H9 (cell line): ENCODE measurements around the gene TM6SF1. TPM values are rescaled to one million over a fixed set of nuclear protein-coding genes. Genes with fewer than 3 reads are reported as not detected.
"Not testable (repeated sequence)": the region's sequence is repeated elsewhere in the genome, so short reads cannot be mapped to it uniquely, and the experiment has no call there.

Experiments used
- DNase-seq: peaks from one replicate; pipeline ENCODE4 v3.0.0-alpha.2; 2017
- H2AFZ ChIP-seq: one replicate; pipeline ENCODE4 v1.6.1; 2013; ENCODE audit warnings: mild to moderate bottlenecking, low read length, control low read depth, moderate library complexity
- H2AK5ac ChIP-seq: 2 replicates; pipeline ENCODE4 v1.6.1; 2013; ENCODE audit warnings: low read length, control low read depth, mixed read lengths; ENCODE audit not compliant: insufficient read length
- H2BK120ac ChIP-seq: one replicate; pipeline ENCODE4 v1.6.1; 2013; ENCODE audit warnings: low read depth, mild to moderate bottlenecking, low read length, control low read depth, inconsistent platforms; ENCODE audit not compliant: poor library complexity, severe bottlenecking
- H2BK12ac ChIP-seq: 2 replicates; pipeline ENCODE4 v1.6.1; 2013; ENCODE audit warnings: low read length, control low read depth, mixed read lengths, low read depth; ENCODE audit not compliant: insufficient read length
- H2BK15ac ChIP-seq: 2 replicates; pipeline ENCODE4 v1.6.1; 2013; ENCODE audit warnings: low read depth, low read length, control low read depth
- H2BK20ac ChIP-seq: one replicate; pipeline ENCODE4 v1.6.1; 2013; ENCODE audit warnings: low read depth, mild to moderate bottlenecking, low read length, control low read depth, inconsistent platforms; ENCODE audit not compliant: poor library complexity, severe bottlenecking
- H2BK5ac ChIP-seq: 2 replicates; pipeline ENCODE4 v1.6.1; 2013; ENCODE audit warnings: low read length, control low read depth, mixed read lengths; ENCODE audit not compliant: insufficient read length
- H3K14ac ChIP-seq: 2 replicates; pipeline ENCODE4 v1.6.1; 2013; ENCODE audit warnings: low read length, control low read depth; ENCODE audit not compliant: insufficient read depth
- H3K18ac ChIP-seq: 2 replicates; pipeline ENCODE4 v1.6.1; 2013; ENCODE audit warnings: low read depth, mild to moderate bottlenecking, mixed read lengths, low read length, control low read depth; ENCODE audit not compliant: insufficient read length
- H3K23ac ChIP-seq: 2 replicates; pipeline ENCODE4 v1.6.1; 2013; ENCODE audit warnings: low read length, control low read depth, mixed read lengths, low read depth; ENCODE audit not compliant: insufficient read length
- H3K23me2 ChIP-seq: 2 replicates; pipeline ENCODE4 v1.6.1; 2013; ENCODE audit warnings: low read depth, mild to moderate bottlenecking, mixed read lengths, low read length, control low read depth; ENCODE audit not compliant: insufficient read length, poor library complexity, severe bottlenecking
- H3K27ac ChIP-seq: 2 replicates; pipeline ENCODE4 v1.5.1; 2013; ENCODE audit warnings: low read length, control low read depth, mixed read lengths, low read depth; ENCODE audit not compliant: insufficient read length
- H3K27me3 ChIP-seq: 2 replicates; pipeline ENCODE4 v1.6.1; 2013; ENCODE audit warnings: low read length, control low read depth, inconsistent platforms; ENCODE audit not compliant: insufficient read depth
- H3K4ac ChIP-seq: 2 replicates; pipeline ENCODE4 v1.6.1; 2013; ENCODE audit warnings: low read depth, mild to moderate bottlenecking, control low read depth, inconsistent platforms, low read length, moderate library complexity
- H3K4me1 ChIP-seq: 2 replicates; pipeline ENCODE4 v1.6.1; 2013; ENCODE audit warnings: low read length, control low read depth, inconsistent platforms; ENCODE audit not compliant: insufficient read depth
- H3K4me2 ChIP-seq: 2 replicates; pipeline ENCODE4 v1.6.1; 2013; ENCODE audit warnings: low read length, control low read depth, mixed read lengths; ENCODE audit not compliant: insufficient read length, insufficient read depth
- H3K56ac ChIP-seq: 2 replicates; pipeline ENCODE4 v1.6.1; 2013; ENCODE audit warnings: low read depth, mild to moderate bottlenecking, mixed read lengths, low read length, control low read depth; ENCODE audit not compliant: insufficient read length
- H3K79me1 ChIP-seq: 2 replicates; pipeline ENCODE4 v1.6.1; 2013; ENCODE audit warnings: low read depth, mild to moderate bottlenecking, moderate library complexity, low read length, control low read depth, inconsistent platforms; ENCODE audit not compliant: insufficient read depth, poor library complexity, severe bottlenecking
- H3K79me2 ChIP-seq: 2 replicates; pipeline ENCODE4 v1.6.1; 2013; ENCODE audit warnings: low read length, control low read depth, inconsistent platforms; ENCODE audit not compliant: insufficient read depth
- H3K9ac ChIP-seq: 2 replicates; pipeline ENCODE4 v1.6.1; 2013; ENCODE audit warnings: low read length, control low read depth, mixed read lengths; ENCODE audit not compliant: insufficient read length; ENCODE audit errors: extremely low read depth
- H3K9me3 ChIP-seq: one replicate; pipeline ENCODE4 v1.6.1; 2013; ENCODE audit warnings: low read depth, low read length, inconsistent platforms; ENCODE audit not compliant: control insufficient read depth
- H3T11ph ChIP-seq: one replicate; pipeline ENCODE4 v1.6.1; 2013; ENCODE audit warnings: mild to moderate bottlenecking, low read length, control low read depth, inconsistent platforms
- H4K20me1 ChIP-seq: one replicate; pipeline ENCODE4 v1.6.1; 2013; ENCODE audit not compliant: control insufficient read depth, insufficient read length, insufficient read depth
- H4K5ac ChIP-seq: 2 replicates; pipeline ENCODE4 v1.6.1; 2013; ENCODE audit warnings: low read depth, mild to moderate bottlenecking, mixed read lengths, low read length, control low read depth; ENCODE audit not compliant: insufficient read length
- H4K8ac ChIP-seq: replicated peaks from 2 replicates; pipeline ENCODE4 v1.6.1; 2013; ENCODE audit warnings: low read length, control low read depth, mixed read lengths, low read depth; ENCODE audit not compliant: insufficient read length
- H4K91ac ChIP-seq: 2 replicates; pipeline ENCODE4 v1.6.1; 2013; ENCODE audit warnings: low read depth, mild to moderate bottlenecking, moderate library complexity, mixed read lengths, low read length, control low read depth; ENCODE audit not compliant: insufficient read length
- H3K27ac Mint-ChIP-seq, 3 experiments: 2 replicates in 2 of 3; 3 replicates in 1 of 3; pipeline ENCODE4 v1.8.0; 2020 to 2021; ENCODE audit warnings: mixed read lengths in 3 of 3, mild to moderate bottlenecking in 1 of 3, moderate library complexity in 1 of 3
- H3K27me3 Mint-ChIP-seq: 2 replicates; pipeline ENCODE4 v1.8.0; 2021; ENCODE audit warnings: low read depth, mild to moderate bottlenecking, moderate library complexity, mixed read lengths
- H3K36me3 Mint-ChIP-seq, 3 experiments: 2 replicates in 2 of 3; 3 replicates in 1 of 3; pipeline ENCODE4 v1.8.0; 2020 to 2021; ENCODE audit warnings: low read depth in 3 of 3, mixed read lengths in 3 of 3; ENCODE audit not compliant: insufficient read depth in 1 of 3
- H3K4me1 Mint-ChIP-seq, 2 experiments: 2 replicates each; pipeline ENCODE4 v1.8.0; 2020; ENCODE audit warnings: mixed read lengths in 2 of 2
- H3K4me3 Mint-ChIP-seq, 2 experiments: 2 replicates in 1 of 2; 3 replicates in 1 of 2; pipeline ENCODE4 v1.8.0; 2020 to 2021; ENCODE audit warnings: mild to moderate bottlenecking in 2 of 2, mixed read lengths in 2 of 2, moderate library complexity in 1 of 2
- H3K9me3 Mint-ChIP-seq, 2 experiments: 2 replicates in 1 of 2; 3 replicates in 1 of 2; pipeline ENCODE4 v1.8.0; 2020; ENCODE audit warnings: mild to moderate bottlenecking in 2 of 2, mixed read lengths in 2 of 2, moderate library complexity in 1 of 2
- WGBS: extraction: QIAGEN DNeasy Blood & Tissue Kit; methylation state at CpG from one replicate; pipeline ENCODE4 v1.1.7; 2013; ENCODE audit warnings: missing lambda C conversion rate, low lambda C conversion rate, mixed read lengths; ENCODE audit not compliant: insufficient read length; ENCODE audit errors: extremely low coverage; 5-methylcytosine and 5-hydroxymethylcytosine counted together
- total RNA-seq: library from RNA; stranded (reverse); gene quantifications from 2 replicates; pipeline ENCODE4 v1.2.1, GENCODE V29; 2021
- TF ChIP-seq, protein P1 (sequence below): fragments of 200-600 bp; sonication (generic); conservative IDR thresholded peaks from 3 replicates; pipeline ENCODE4 v1.8.0; 2021; ENCODE audit warnings: antibody characterized with exemption, mild to moderate bottlenecking

TM6SF1 gene
- total RNA-seq, 1 experiment from 2014 or later: 0.96 TPM

DNA sequence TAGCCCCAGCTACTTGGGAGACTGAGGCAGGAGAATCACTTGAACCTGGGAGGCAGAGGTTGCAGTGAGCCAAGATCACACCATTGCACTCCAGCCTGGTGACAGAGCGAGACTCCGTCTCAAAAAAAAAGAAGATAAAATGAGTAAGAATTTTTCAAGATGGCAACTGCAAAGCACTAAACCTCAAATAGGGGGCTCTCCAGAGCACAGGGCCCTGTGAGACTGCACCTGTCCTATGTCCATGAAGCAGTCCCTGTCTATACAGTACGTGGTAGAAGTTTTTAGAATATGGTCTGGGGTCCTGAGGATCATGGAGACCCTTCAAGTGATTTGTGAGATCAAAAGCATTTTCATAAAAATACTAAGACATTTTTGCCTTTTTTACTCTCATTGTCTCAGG lies 22.0 kb upstream of the TM6SF1 start:
- not testable (repeated sequence) for H4K91ac ChIP-seq

DNA sequence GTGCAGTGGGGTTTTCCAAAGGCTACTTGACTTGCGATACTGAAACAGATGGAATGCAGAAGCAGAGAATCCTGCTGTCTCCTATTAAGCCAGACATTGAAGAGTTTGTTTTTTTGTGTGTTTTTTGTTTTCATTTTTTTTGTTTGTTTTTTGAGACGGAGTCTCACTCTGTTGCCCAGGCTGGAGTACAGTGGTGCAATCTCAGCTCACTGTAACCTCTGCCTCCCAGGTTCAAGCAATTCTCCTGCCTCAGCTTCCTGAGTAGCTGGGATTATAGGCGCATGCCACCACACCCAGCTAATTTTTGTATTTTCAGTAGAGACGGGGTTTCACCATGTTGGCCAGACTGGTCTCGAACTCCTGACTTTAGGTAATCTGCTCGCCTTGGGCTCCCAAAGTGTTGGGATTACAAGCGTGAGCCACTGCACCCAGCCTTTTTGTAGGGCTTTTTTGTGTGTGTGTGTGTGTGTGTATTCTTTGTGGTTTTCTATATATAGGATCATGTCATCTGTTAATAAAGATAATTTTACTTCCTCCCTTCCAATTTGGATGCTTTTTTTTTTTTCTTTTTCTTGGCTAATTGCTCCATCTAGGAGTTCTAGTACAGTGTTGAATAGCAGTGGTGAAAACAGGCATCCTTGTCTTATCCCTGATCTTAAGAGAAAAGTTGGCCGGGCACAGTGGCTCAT lies 21.4 kb upstream of the TM6SF1 start:
- not testable (repeated sequence) for H3K9me3 ChIP-seq, H4K91ac ChIP-seq, H2BK5ac ChIP-seq, H2BK120ac ChIP-seq, H3K79me1 ChIP-seq, H3K27me3 Mint-ChIP-seq, H3K23me2 ChIP-seq, H3K9me3 Mint-ChIP-seq, H2BK15ac ChIP-seq, H3K18ac ChIP-seq, H4K5ac ChIP-seq, H2BK12ac ChIP-seq, DNase-seq, H3K4ac ChIP-seq, H3K27ac Mint-ChIP-seq, H3K4me2 ChIP-seq, H3K4me1 Mint-ChIP-seq, H3K4me1 ChIP-seq, H2AK5ac ChIP-seq, H4K20me1 ChIP-seq, H3K23ac ChIP-seq, H3K14ac ChIP-seq, H2BK20ac ChIP-seq, H3K27me3 ChIP-seq, H4K8ac ChIP-seq, H3K36me3 Mint-ChIP-seq, H3K4me3 Mint-ChIP-seq, H3K56ac ChIP-seq, H3K27ac ChIP-seq, H3T11ph ChIP-seq, H3K9ac ChIP-seq, H2AFZ ChIP-seq, H3K79me2 ChIP-seq
- WGBS: no CpG with 5 or more reads among the region's 8 CpGs

More for the DNA sequence above, 22.0 kb upstream of the TM6SF1 start:
- not testable (repeated sequence) for H3K4ac ChIP-seq, H3K27me3 Mint-ChIP-seq, H3K27ac ChIP-seq, H4K20me1 ChIP-seq, H2AFZ ChIP-seq, H3K79me1 ChIP-seq, H3K56ac ChIP-seq, H2BK12ac ChIP-seq, H3K23me2 ChIP-seq, H3K27me3 ChIP-seq, H4K8ac ChIP-seq, H3K4me3 Mint-ChIP-seq, H2BK20ac ChIP-seq, H3K9ac ChIP-seq, DNase-seq, H3K9me3 Mint-ChIP-seq, H3K18ac ChIP-seq, H3K4me1 Mint-ChIP-seq, H2BK15ac ChIP-seq, H3K23ac ChIP-seq, H3K4me2 ChIP-seq, H3K79me2 ChIP-seq, H4K5ac ChIP-seq, H3T11ph ChIP-seq, H3K27ac Mint-ChIP-seq, H3K14ac ChIP-seq, H3K9me3 ChIP-seq, H3K36me3 Mint-ChIP-seq, H2AK5ac ChIP-seq, H3K4me1 ChIP-seq, H2BK5ac ChIP-seq, H2BK120ac ChIP-seq
- no CpG with 5 or more reads among the region's 3 CpGs for WGBS
- TF ChIP-seq, protein P1, sequence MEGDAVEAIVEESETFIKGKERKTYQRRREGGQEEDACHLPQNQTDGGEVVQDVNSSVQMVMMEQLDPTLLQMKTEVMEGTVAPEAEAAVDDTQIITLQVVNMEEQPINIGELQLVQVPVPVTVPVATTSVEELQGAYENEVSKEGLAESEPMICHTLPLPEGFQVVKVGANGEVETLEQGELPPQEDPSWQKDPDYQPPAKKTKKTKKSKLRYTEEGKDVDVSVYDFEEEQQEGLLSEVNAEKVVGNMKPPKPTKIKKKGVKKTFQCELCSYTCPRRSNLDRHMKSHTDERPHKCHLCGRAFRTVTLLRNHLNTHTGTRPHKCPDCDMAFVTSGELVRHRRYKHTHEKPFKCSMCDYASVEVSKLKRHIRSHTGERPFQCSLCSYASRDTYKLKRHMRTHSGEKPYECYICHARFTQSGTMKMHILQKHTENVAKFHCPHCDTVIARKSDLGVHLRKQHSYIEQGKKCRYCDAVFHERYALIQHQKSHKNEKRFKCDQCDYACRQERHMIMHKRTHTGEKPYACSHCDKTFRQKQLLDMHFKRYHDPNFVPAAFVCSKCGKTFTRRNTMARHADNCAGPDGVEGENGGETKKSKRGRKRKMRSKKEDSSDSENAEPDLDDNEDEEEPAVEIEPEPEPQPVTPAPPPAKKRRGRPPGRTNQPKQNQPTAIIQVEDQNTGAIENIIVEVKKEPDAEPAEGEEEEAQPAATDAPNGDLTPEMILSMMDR: peak; percentile 51
